ENCODE measurements around the gene SUSD5.

GRCh38 chr3:33201195-33201594 lies 17.4 kb downstream of the SUSD5 start:
- TF ChIP-seq REST (IDR thresholded peaks at IDR 0.05; ENCODE audit: insufficient read depth in 1 of 2, low read depth in 2 of 2, low read length in 2 of 2) (no peak), TAF1 (IDR thresholded peaks at IDR 0.05; ENCODE audit: borderline replicate concordance, insufficient read depth, low read length) (no peak), FOXP2 (optimal IDR thresholded peaks at IDR 0.05; ENCODE audit: borderline replicate concordance, extremely low read depth, extremely low read length, insufficient read depth) (no peak)
